GM21447 (cell line): ENCODE data around the gene METTL25B.

Source experiments
- ATAC-seq: cut with Tn5 transposase; IDR thresholded peaks from one replicate; pipeline ENCODE4 v1.9.1; 2021; ENCODE audit not compliant: unreplicated experiment

METTL25B gene

GRCh38 chr1:156700736-156701531 lies 27.3 kb upstream of the METTL25B start:
- no peak for ATAC-seq

GRCh38 chr1:156703336-156703735 lies 24.9 kb upstream of the METTL25B start:
- ATAC-seq = no peak

- no peak for ATAC-seq
Measured at GRCh38 chr1:156703741-156704140, 24.5 kb upstream of the METTL25B start.

- no peak for ATAC-seq
Measured at GRCh38 chr1:156704166-156704711, 24.0 kb upstream of the METTL25B start.

- ATAC-seq = no peak
Measured at GRCh38 chr1:156704930-156705320, 23.3 kb upstream of the METTL25B start.

GRCh38 chr1:156705321-156705917 lies 22.9 kb upstream of the METTL25B start, which contains the start of gene CRABP2:
CRABP2 (minus strand) TSS chr1:156705583; CDS start chr1:156705446, 137 bp downstream.
- ATAC-seq = no peak

GRCh38 chr1:156705918-156706656 lies 22.2 kb upstream of the METTL25B start:
- ATAC-seq = no peak

- no peak for ATAC-seq
Measured at GRCh38 chr1:156706657-156707416, 21.4 kb upstream of the METTL25B start.

GRCh38 chr1:156707417-156708217 lies 20.7 kb upstream of the METTL25B start:
- ATAC-seq = no peak

GRCh38 chr1:156708218-156708661 lies 20.0 kb upstream of the METTL25B start:
- no peak for ATAC-seq

GRCh38 chr1:156709031-156709430 lies 19.2 kb upstream of the METTL25B start:
- ATAC-seq = no peak

- no peak for ATAC-seq
Measured at GRCh38 chr1:156709757-156710489, 18.3 kb upstream of the METTL25B start.

GRCh38 chr1:156711011-156711817 lies 17.1 kb upstream of the METTL25B start:
- no peak for ATAC-seq

GRCh38 chr1:156712626-156713025 lies 15.6 kb upstream of the METTL25B start:
- ATAC-seq = no peak

- no peak for ATAC-seq
Measured at GRCh38 chr1:156714830-156715229, 13.4 kb upstream of the METTL25B start.

- no peak for ATAC-seq
Measured at GRCh38 chr1:156717351-156717750, 10.9 kb upstream of the METTL25B start.

- no peak for ATAC-seq
Measured at GRCh38 chr1:156721131-156721530, 7.1 kb upstream of the METTL25B start.

GRCh38 chr1:156721535-156721934 lies 6.7 kb upstream of the METTL25B start:
- ATAC-seq = no peak
